Esophagus squamous epithelium (tissue), 5 donors: ENCODE results near the gene IRX2. TPM values are rescaled to one million over a fixed set of nuclear protein-coding genes. Genes with fewer than 3 reads are reported as not detected.

Experiments
- DNase-seq: peaks from one replicate; lab custom pipeline; 2025; lab: John Stamatoyannopoulos, UW
- H3K27ac ChIP-seq, 4 donors: fragments of 200-600 bp; sonication (generic); one replicate each; pipeline ENCODE4 v1.5.1; 2016 to 2019; ENCODE audit warnings: mild to moderate bottlenecking in 1 of 4
- H3K27me3 ChIP-seq, 4 donors: fragments of 200-600 bp; sonication (generic); 1 replicate in 3 of 4; 2 replicates in 1 of 4; pipeline versions ENCODE4 v1.5.1 to v1.6.0; 2017 to 2021; ENCODE audit warnings: antibody characterized with exemption in 1 of 4
- H3K36me3 ChIP-seq, 3 donors: fragments of 200-600 bp; sonication (generic); one replicate each; pipeline ENCODE4 v1.5.1; 2016 to 2019
- H3K4me1 ChIP-seq, 3 donors: fragments of 200-600 bp; sonication (generic); one replicate each; pipeline ENCODE4 v1.5.1; 2017 to 2019
- H3K4me3 ChIP-seq, 4 donors: fragments of 200-600 bp; sonication (generic); 1 replicate in 3 of 4; 2 replicates in 1 of 4; pipeline ENCODE4 v1.5.1; 2016 to 2019; ENCODE audit warnings: mild to moderate bottlenecking in 2 of 4, moderate library complexity in 1 of 4
- H3K9me3 ChIP-seq, 3 donors: fragments of 200-600 bp; sonication (generic); one replicate each; pipeline ENCODE4 v1.5.1; 2016 to 2019
- POLR2A ChIP-seq, 4 donors: fragments of 450-650 bp; IDR thresholded peaks; one replicate each; pipeline ENCODE4 v1.6.1; 2017; ENCODE audit warnings: antibody characterized with exemption in 4 of 4, mild to moderate bottlenecking in 4 of 4, moderate library complexity in 3 of 4
- WGBS, 2 donors: methylation state at CpG; one replicate each; pipeline ENCODE4 v1.1.5; 2018; 5-methylcytosine and 5-hydroxymethylcytosine counted together
- intact Hi-C: fragments of 100-400 bp; cut with DNase I; formaldehyde crosslinking; loops from one replicate; pipeline ENCODE4 v1.15.0; 2022
- total RNA-seq, 4 donors: library from RNA; depleted of rRNA; stranded (reverse); fragments of >200 nt; gene quantifications; one replicate each; pipeline ENCODE4 v1.1.0, GENCODE V29; 2016
- TF ChIP-seq, protein P1 (sequence below), 6 experiments: fragments of 450-650 bp in 4 of 6; fragments of 200-600 bp in 2 of 6; sonication (generic) in 2 of 6; IDR thresholded peaks; one replicate each; pipeline ENCODE4 v1.5.1; 2016 to 2019; ENCODE audit warnings: antibody characterized with exemption in 6 of 6, mild to moderate bottlenecking in 4 of 6, moderate library complexity in 4 of 6
- donor health status: DM: yes; HTN: yes; CAD: no.

Gene IRX2
- total RNA-seq, 4 donors from 2014 or later, result 5.0 to 7.6 (median 6.0) TPM

GRCh38 chr5:2773327-2773726, 21.9 kb upstream of the IRX2 start:
- H3K36me3 ChIP-seq, result no peaks in the 10 kb centered on the region
- H3K27me3 ChIP-seq, result peaks cover 0 to 14% (median 0%) of the 10 kb centered on the region in 4 donors
- no peaks in the 10 kb centered on the region for H3K4me1 ChIP-seq
- intact Hi-C loops, result no loop called here
- no peak overlapping the region for H3K27ac ChIP-seq
- H3K4me3 ChIP-seq, result no peak overlapping the region
- H3K9me3 ChIP-seq, result no peaks in the 10 kb centered on the region
- WGBS, 2 donors, result 75 to 86% methylated on average over 6 of the region's 6 CpGs
- TF ChIP-seq, protein P1, sequence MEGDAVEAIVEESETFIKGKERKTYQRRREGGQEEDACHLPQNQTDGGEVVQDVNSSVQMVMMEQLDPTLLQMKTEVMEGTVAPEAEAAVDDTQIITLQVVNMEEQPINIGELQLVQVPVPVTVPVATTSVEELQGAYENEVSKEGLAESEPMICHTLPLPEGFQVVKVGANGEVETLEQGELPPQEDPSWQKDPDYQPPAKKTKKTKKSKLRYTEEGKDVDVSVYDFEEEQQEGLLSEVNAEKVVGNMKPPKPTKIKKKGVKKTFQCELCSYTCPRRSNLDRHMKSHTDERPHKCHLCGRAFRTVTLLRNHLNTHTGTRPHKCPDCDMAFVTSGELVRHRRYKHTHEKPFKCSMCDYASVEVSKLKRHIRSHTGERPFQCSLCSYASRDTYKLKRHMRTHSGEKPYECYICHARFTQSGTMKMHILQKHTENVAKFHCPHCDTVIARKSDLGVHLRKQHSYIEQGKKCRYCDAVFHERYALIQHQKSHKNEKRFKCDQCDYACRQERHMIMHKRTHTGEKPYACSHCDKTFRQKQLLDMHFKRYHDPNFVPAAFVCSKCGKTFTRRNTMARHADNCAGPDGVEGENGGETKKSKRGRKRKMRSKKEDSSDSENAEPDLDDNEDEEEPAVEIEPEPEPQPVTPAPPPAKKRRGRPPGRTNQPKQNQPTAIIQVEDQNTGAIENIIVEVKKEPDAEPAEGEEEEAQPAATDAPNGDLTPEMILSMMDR (IDR thresholded peaks at IDR 0.05), result no peak
- no peak for TF ChIP-seq POLR2A (IDR thresholded peaks at IDR 0.05)
- DNase-seq, result no peak

DNA sequence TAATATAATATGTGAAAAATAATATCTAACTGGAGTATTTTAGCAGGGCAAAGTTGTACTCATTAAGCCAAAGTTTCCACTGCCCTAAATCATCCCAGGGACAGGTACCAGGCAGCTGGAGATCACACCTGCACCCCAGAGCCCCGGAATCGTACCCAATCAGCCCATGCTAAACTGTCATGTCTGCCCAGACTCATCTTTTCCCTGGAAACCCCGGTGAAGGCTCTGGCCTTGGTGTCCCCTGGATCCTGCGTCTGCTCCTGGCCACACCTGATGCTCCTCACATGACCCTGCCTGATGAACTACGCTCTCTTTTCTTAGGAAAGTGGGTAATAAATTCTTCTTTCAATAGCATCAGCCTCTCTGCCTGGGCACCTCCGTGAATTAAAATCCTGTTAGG, 15.6 kb upstream of the IRX2 start:
- Histone ChIP-seq H3K9me3 (no peaks in the 10 kb centered on the region), H3K36me3 (no peaks in the 10 kb centered on the region), H3K4me3 (no peak overlapping the region), H3K4me1 (no peaks in the 10 kb centered on the region), H3K27ac (no peak overlapping the region), H3K27me3 (peaks cover 0 to 38% (median 0%) of the 10 kb centered on the region in 4 donors)
- DNase-seq, result no peak
- intact Hi-C loops, result no loop called here
- TF ChIP-seq, protein P1 (IDR thresholded peaks at IDR 0.05), result no peak
- TF ChIP-seq POLR2A (IDR thresholded peaks at IDR 0.05), result no peak
- WGBS, 2 donors, result 67 to 80% methylated on average over 6 of the region's 6 CpGs

DNA sequence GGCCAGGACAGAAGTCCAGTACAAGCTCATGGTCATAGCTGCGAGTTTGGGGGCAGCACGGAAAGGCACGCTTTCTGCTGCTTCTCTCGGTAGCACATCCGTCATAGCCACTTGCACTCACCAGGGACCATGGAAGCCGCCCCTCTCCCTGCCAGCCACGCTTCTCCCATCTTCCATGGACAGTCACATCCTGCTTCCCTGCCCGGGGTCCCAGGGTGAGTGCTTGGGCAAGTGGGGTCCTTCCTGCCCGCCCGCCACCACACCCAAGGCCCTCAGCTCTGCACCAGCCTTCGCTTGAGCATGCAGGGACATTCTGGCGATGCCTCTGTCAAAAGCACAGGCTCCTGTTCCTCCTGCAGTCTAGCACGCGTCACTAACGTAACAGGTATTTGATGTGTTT, 13.1 kb upstream of the IRX2 start:
- intact Hi-C loops, result no loop called here
- WGBS, 2 donors, result 76 to 84% methylated on average over 10 to 14 of the region's 15 CpGs
- no peaks in the 10 kb centered on the region for H3K9me3 ChIP-seq
- no peak for DNase-seq
- H3K27me3 ChIP-seq, result peaks cover 0 to 43% (median 0%) of the 10 kb centered on the region in 4 donors
- no peak for TF ChIP-seq POLR2A (IDR thresholded peaks at IDR 0.05)
- TF ChIP-seq, protein P1 (IDR thresholded peaks at IDR 0.05), result no peak
- H3K36me3 ChIP-seq, result no peaks in the 10 kb centered on the region
- H3K27ac ChIP-seq, result no peak overlapping the region
- no peak overlapping the region for H3K4me3 ChIP-seq
- no peaks in the 10 kb centered on the region for H3K4me1 ChIP-seq

GRCh38 chr5:2763533-2763794, 12.0 kb upstream of the IRX2 start:
- intact Hi-C loops, result no loop called here
- no peak overlapping the region for H3K27ac ChIP-seq
- no peaks in the 10 kb centered on the region for H3K9me3 ChIP-seq
- H3K4me3 ChIP-seq, result no peak overlapping the region
- H3K4me1 ChIP-seq, result no peaks in the 10 kb centered on the region
- WGBS, 2 donors, result 51 to 79% methylated on average over 2 to 4 of the region's 4 CpGs
- TF ChIP-seq POLR2A (IDR thresholded peaks at IDR 0.05), result no peak
- TF ChIP-seq, protein P1 (IDR thresholded peaks at IDR 0.05), result no peak
- no peaks in the 10 kb centered on the region for H3K36me3 ChIP-seq
- H3K27me3 ChIP-seq, result peaks cover 0 to 54% (median 0%) of the 10 kb centered on the region in 4 donors
- DNase-seq, result no peak

GRCh38 chr5:2762744-2763532, 11.5 kb upstream of the IRX2 start:
- no peak overlapping the region for H3K27ac ChIP-seq
- WGBS, 2 donors, result 65 to 79% methylated on average over 6 to 12 of the region's 12 CpGs
- H3K9me3 ChIP-seq, result no peaks in the 10 kb centered on the region
- DNase-seq, result no peak
- H3K36me3 ChIP-seq, result no peaks in the 10 kb centered on the region
- intact Hi-C loops, result no loop called here
- peaks cover 0 to 3% (median 0%) of the 10 kb centered on the region in 3 donors for H3K4me1 ChIP-seq
- TF ChIP-seq, protein P1 (IDR thresholded peaks at IDR 0.05), result no peak
- no peak for TF ChIP-seq POLR2A (IDR thresholded peaks at IDR 0.05)
- no peak overlapping the region for H3K4me3 ChIP-seq
- H3K27me3 ChIP-seq, result peaks cover 0 to 59% (median 0%) of the 10 kb centered on the region in 4 donors
